PC-9 (cell line): ENCODE measurements around the gene LRRC30.

Experiments used
- CTCF ChIP-seq: fragments of 200-600 bp; sonication (generic); conservative IDR thresholded peaks from 2 replicates; pipeline ENCODE4 v1.6.1; 2017; ENCODE audit warnings: mixed run types, antibody characterized with exemption, mild to moderate bottlenecking, moderate library complexity
- EZH2 ChIP-seq: fragments of 200-600 bp; sonication (generic); IDR thresholded peaks from 2 replicates; pipeline ENCODE4 v1.8.0; 2017; ENCODE audit warnings: antibody characterized with exemption, low read depth

- TF ChIP-seq CTCF (no peak), EZH2 (no peak)
Measured at GRCh38 chr18:7259475-7259874, 28.6 kb downstream of the LRRC30 start.
